Inferior parietal cortex (tissue), 1 donor: ENCODE data around the gene PRX.
"Not testable (repeated sequence)": the region's sequence is repeated elsewhere in the genome, so short reads cannot be mapped to it uniquely, and the experiment has no call there.

Source experiments
- DNase-seq: peaks from one replicate; pipeline ENCODE4 v3.0.0-alpha.2; 2016; ENCODE audit errors: extremely low spot score

Gene PRX

GRCh38 chr19:40413291-40413845 lies at the start of gene PRX:
TSS of gene PRX (minus strand) at chr19:40413378. CDS start at chr19:40407932, 5,446 bp downstream.
- no peak for DNase-seq

GRCh38 chr19:40461669-40462221 lies 48.6 kb upstream of the PRX start:
- no peak for DNase-seq

- no peak for DNase-seq
Measured at GRCh38 chr19:40460185-40460584, 47.0 kb upstream of the PRX start.

GRCh38 chr19:40458597-40458974 lies 45.4 kb upstream of the PRX start:
- DNase-seq, result no peak

GRCh38 chr19:40457953-40458596 lies 44.9 kb upstream of the PRX start:
- DNase-seq, result no peak

- no peak for DNase-seq
Measured at GRCh38 chr19:40457048-40457447, 43.9 kb upstream of the PRX start.

- DNase-seq, result not testable (repeated sequence)
Measured at GRCh38 chr19:40453943-40454342, 40.8 kb upstream of the PRX start.

GRCh38 chr19:40453151-40453735 lies 40.1 kb upstream of the PRX start:
- no peak for DNase-seq

- DNase-seq, result no peak
Measured at GRCh38 chr19:40452016-40452415, 38.8 kb upstream of the PRX start.

- no peak for DNase-seq
Measured at GRCh38 chr19:40450664-40451063, 37.5 kb upstream of the PRX start.

GRCh38 chr19:40449506-40449905 lies 36.3 kb upstream of the PRX start:
- DNase-seq, result no peak

- no peak for DNase-seq
Measured at GRCh38 chr19:40446263-40446784, 33.1 kb upstream of the PRX start.

- peak; percentile 11 for DNase-seq
Measured at GRCh38 chr19:40445780-40446262, 32.6 kb upstream of the PRX start.

- no peak for DNase-seq
Measured at GRCh38 chr19:40444825-40445312, 31.7 kb upstream of the PRX start.

GRCh38 chr19:40444000-40444824 lies 31.0 kb upstream of the PRX start, which contains the start of gene SERTAD3:
TSS of gene SERTAD3 (minus strand) at chr19:40444335. CDS start at chr19:40442080, 2,255 bp downstream.
- peak; percentile 95 for DNase-seq

GRCh38 chr19:40443131-40443999 lies 30.2 kb upstream of the PRX start:
- peak; percentile 95 for DNase-seq

GRCh38 chr19:40442328-40443130 lies 29.4 kb upstream of the PRX start:
- DNase-seq, result no peak

GRCh38 chr19:40441719-40442253 lies 28.6 kb upstream of the PRX start:
- no peak for DNase-seq

GRCh38 chr19:40438284-40438683 lies 25.1 kb upstream of the PRX start:
- DNase-seq, result no peak
